SIG-M5 (cell line): ENCODE data around the gene HERC2.
"Not testable (repeated sequence)": the region's sequence is repeated elsewhere in the genome, so short reads cannot be mapped to it uniquely, and the experiment has no call there.

Experiments
- DNase-seq: peaks from one replicate; lab custom pipeline; 2025; lab: John Stamatoyannopoulos, UW

The HERC2 gene

GRCh38 chr15:28131400-28131799 lies 190.6 kb downstream of the HERC2 start:
- DNase-seq, result no peak

DNA sequence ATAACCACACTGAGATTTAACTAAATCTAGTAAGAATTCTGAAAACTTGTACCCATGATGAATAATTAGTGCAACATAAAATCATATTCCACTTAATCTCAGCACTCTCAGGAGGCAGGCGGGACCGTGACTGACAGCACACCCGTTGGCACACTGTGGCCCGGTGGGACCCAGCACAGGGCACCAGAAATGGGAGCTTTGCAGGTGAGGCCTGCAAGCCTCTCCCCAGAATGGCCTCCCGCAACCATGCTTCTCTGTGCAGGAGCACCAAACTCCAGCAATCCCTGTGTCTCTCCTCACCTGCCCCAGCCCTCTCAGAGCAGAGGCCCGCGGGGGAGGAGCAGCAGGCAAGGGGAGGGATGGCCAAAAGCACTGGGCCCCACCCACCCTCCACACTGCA lies 191.3 kb downstream of the HERC2 start:
- DNase-seq, result no peak

GRCh38 chr15:28129231-28129848 lies 192.6 kb downstream of the HERC2 start:
- no peak for DNase-seq

DNA sequence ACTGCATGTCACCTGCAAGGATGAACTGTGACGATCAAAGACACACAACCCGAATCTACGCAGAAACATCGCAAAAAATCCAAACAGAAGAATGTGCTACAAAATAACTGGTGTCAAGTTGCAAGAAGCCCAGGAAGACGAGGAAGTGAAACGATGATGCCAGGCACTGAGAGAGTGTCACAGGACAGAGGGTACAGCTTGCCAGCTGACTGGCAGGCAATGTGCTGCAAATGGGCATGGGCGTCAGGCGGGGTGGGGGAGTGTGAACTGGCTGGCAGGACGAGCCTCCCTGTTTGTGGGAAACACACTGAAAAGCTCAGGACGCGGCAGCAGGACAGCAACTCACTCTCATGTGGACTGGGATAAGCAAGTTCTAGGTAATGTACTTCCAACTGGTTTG lies 193.9 kb downstream of the HERC2 start:
- DNase-seq, result no peak

DNA sequence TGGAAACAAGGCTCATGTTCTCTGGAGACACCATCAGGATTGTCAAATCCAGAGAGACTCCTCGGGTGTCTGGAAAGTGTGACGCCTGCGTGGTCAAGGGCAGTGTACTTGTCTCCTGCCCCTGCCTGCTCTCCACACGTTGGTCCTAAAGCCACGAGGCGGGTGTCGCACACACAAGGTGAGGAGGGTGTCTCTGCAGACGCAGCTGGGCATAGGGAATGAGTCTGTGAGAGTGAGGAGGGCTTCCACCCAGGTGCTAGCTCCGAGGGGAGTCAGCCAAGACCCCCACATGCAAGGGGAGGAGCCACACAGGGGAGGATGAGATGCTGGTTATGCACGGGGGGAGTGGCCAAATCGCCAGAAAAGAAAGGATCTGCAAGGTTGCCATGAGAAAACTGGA lies 194.9 kb downstream of the HERC2 start:
- DNase-seq, result no peak

DNA sequence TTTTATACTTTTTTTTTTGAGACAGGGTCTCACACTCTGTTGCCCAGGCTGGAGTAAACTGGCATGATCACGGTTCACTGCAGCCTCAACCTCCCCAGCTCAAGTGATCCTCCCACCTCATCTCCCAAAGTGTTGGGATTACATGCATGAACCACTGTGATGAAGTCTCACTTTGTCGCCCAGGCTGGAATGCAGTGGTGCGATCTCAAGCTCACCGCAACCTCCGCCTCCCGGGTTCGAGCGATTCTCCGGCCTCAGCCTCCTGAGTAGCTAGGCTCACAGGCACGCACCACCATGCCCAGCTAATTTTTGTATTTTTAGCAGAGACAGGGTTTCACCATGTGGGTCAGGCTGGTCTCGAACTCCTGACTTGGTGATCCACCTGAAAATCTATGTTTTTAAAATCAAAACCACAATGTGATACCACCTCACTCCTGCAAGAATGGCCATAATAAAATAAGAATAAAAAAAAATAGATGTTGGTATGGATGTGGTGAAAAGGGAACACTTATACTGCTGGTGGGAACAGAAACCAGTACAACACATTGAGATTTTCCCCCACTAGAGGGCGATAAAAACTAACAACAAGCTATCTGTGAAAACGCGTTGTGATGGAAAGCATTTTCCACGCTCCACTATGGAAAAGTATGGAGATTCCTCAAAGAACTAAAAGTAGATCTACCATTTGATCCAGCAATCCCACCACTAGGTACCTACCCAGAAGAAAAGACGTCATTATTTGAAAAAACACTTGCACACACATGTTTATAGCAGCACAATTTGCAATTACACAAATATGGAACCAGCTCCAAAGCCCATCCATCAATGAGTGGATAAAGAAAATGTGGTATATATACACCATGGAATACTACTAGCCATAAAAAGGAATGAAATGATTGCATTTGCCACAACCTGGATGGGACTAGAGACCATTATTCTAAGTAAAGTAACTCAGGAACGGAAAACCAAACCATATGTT lies 196.0 kb downstream of the HERC2 start:
- no peak for DNase-seq

- DNase-seq, result no peak
Observed at GRCh38 chr15:28124841-28125240, 197.1 kb downstream of the HERC2 start.

DNA sequence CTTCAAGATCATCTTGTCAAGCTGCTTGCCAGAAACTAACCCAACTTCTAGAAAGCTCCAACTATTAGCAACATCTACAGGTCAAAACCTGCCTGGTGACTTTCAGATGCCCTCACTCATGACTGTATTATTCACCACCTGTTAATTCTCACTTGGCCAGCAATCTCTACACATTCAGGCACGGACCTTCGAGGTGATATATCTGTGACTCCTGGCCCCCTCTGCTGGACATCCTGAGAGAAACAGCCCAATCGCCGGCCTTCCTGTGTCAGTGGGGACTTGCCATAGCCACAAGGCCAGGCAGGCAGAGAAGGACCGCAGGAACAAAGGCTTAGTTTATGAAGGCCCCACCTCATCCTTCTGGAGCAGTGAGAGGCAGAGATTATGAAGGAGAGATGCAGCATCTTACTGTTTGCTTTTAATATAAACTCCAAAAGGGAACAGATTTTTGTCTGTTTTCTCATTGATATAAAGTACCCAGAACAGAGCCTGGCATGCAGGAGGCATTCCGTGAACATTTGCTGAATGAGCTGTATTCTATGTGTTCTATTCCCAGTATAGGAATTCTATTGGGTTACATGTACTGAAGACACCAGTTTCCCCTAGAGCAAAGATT lies 198.5 kb downstream of the HERC2 start:
- no peak for DNase-seq

DNA sequence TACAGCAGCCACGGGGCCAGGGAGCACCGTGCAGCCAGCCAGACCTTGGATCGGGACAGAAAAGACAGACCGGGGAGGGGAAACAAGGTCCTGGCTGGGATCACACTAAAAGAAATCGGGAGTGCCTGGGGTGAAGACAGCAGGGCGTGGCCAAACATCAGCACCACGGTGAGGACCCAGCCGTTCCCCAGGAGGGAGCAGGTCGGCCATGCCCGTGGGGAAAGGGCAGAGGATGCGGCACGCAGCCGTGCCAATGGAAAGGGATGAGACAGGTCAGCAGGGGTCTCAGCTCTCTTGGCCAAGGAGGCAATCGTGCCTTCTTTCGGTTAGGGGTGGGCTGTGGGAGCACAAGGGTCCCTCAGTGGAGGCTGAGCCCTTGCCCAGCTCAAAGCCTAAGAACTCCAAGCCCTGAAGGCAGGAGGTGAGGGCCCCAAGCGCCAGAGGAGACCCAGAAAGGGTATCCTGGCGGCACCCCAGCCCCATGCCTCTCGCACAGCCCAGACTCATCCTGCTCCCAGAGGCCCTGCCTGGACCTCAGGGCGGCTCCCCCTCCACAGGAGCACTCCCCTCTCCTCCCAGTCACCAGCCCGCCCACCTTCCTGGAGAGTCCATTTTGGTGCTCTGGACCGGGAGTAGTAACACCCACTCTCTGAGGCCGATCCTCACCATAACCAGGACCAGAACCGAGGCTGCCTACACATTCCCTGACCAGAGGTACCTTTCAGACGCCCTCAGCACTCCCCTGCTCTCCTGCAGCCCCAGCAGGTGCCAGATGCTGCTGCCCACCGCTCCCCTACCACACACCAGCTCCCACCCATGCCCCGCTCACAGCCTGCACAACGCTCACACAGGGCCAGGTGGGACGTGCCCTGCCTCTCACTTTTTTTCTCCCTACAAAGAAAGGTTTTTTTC lies 199.7 kb downstream of the HERC2 start:
- no peak for DNase-seq

DNA sequence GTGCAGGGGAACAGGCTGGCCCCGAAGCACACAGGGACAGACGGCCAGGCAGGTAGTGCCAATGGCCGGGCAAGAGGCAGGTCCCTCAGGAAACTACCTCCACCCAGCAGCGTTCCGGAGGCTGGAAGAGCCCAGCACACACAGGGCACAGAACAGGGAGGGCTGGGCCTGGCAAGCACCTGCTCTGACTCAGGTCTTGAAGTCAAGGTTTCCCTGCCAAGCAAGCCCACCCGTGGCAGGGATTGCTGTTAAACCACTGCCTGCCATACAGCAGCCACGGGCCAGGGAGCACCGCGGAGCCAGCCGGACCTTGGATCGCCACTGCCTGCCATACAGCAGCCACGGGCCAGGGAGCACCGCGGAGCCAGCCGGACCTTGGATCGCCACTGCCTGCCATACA lies 200.4 kb downstream of the HERC2 start:
- not testable (repeated sequence) for DNase-seq

GRCh38 chr15:28120359-28120640 lies 201.7 kb downstream of the HERC2 start:
- no peak for DNase-seq

GRCh38 chr15:28118531-28118930 lies 203.4 kb downstream of the HERC2 start:
- no peak for DNase-seq

DNA sequence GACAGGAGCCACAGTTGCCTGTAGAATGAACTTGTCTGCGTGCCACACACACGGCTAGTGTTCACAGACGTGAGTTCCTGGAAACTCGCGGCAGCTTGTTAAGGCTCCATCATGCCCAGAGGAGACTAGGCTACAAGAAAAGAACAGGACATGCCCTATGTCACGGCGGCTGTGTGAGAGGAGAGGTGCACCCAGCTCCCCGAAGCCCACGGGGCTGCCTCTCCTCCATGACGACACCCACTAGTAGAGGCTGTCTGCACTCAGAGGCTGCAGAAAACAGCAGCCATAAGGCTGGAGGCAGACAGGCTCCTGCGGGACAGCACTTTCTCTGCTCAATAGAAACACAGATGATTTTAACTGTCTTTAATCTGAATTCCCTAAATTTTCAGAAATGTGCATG lies 203.9 kb downstream of the HERC2 start:
- DNase-seq, result no peak

DNA sequence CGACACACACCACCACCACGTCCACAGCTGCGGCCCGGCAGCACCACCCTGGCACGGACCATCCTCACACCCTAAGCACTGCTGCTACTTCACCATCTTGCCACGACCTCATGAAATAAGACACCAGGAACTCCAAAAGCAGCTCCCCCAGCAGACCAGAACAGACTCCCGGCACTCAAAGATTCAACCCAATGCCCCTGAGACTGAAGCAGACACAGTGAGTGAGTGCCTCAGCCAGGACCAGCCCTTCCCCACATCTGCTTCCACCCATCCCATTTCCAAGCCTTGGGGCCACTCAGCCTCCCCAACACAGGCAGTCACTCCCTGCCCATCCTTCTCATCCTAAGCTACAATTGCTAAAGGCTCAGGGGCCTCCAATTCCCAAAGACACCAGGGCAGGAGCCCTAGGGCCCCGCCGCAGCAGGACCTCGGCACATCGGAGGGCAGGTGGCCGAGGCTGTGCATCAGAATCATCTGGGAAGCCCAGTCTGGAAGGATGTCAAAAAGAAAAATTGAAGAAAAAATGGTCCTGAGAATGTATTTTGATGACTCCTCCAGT lies 204.5 kb downstream of the HERC2 start:
- no peak for DNase-seq

DNA sequence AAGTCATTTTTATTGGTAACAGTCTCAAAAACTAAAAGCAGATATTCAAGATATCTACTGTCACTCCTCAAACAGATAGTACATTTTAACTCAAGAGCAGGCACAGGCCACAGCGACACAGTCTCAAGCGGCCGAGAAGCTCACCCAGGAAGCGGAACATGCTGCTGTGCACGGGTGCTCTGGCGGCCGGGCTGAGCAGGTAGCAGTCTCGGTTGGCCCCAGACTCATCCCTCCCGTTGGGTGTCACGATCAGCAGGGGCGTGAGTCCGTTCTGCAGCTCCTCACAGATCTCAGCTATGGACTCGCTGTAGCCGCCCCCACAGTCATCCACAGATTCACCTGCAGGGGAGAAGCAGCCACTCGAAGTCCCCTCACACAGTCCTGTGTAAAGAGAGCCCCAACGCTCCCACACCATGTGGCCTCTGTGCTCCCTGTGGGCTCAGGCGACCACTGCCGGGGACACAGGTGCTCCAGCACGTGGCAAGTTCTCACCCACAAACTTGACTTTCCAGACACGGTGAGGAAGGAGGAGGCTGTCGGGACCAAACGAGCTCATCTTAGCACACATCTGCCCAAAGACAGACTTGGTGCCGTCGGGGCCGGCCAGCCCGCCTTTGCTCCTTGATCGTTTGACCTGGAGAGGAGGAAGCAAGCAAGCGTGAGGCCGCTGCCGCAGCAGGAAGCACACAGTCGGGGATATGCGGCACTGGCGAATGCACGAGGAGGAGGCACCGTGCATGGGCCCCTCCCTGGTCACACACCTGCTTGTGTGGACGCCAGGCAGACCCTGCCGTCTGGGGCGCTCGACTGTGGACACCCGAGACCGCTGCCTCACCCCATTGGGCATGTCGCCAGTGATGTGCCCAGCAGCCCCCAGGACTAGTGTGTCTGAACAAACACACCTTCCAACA lies 205.2 kb downstream of the HERC2 start:
- DNase-seq, result no peak

GRCh38 chr15:28115871-28116270 lies 206.1 kb downstream of the HERC2 start:
- no peak for DNase-seq

DNA sequence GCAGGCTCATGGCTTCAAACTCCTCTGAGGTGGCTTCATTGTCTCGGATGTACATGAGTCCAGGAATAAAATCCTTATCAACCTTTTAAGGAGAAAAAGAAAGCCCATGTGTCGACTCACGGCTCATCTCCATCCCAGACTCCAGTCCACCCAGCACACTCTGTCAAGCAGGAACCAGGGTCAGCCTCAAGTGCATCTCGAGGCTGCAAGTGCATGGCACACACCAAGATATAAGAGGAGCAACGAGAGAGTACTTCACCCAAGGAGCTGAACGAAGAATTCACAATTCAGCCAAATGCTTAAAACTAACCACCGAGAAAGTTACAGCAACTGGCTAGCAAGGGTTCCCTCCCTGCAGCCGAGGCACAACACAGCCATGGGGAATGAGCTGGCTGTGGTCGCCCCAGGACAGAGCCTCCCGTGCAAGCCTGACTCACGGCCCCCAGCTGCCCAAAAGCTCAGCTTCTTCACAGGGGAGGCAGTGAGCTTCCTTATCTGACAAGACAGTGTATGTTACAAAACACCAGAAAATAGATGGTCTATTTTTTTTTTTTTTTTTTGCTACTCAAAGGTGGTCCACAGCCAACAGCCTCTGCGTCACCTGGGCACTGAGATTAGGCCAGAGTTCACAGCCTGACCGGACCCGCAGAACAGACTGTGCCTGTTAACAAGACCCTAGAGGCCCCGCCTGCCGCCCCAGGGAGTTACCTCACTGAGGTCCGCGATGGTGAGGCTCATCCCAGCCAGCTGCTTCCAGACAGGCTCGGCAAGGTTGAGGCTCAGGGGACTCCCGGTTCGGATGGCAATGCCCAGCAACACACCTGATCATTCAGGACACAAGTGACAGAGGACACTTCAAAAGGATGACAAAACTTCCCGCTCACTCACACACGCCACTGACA lies 207.0 kb downstream of the HERC2 start:
- DNase-seq, result no peak

- no peak for DNase-seq
Observed at GRCh38 chr15:28114114-28114455, 207.9 kb downstream of the HERC2 start.

DNA sequence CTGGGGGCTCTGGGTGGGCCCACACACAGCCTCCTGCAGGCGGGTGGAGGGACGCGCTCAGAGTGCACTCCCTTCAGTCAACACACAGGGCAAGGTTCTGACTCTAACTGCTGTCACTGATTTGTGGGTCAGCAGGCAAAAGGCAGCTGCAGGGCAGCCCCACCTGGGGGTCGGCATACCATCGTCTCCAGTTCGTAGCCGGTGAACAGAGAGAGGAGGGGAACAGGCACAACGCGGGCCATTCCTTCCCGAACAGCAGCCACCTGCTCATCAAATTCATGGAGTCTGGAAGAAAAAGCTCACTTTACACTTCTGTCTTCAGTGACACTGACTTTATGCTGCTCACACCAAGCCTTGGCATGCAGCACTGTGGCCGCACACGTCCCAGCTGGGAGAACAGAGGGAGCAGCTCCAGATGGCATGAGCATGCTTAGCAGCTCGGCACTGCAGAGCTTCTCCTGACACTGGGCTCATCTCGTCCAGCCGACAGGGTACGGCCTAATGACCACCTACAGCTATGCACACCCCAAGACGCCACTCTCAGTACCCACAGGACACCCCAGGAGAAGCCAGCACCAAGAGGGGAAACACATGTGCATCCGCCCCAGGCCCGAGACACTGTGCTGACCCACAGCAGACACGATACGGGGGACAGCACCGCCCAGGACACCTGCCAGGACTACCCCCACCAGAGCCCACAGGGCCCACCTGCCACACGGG lies 208.4 kb downstream of the HERC2 start:
- DNase-seq, result no peak
